ENCODE measurements around the gene ZFYVE1. TPM values are rescaled to one million over a fixed set of nuclear protein-coding genes. Genes with fewer than 3 reads are reported as not detected.

Gene ZFYVE1
- total RNA-seq, 1 experiment from 2014 or later = 14.2 TPM

- no peak overlapping the region for H2BK12ac ChIP-seq (ENCODE audit: insufficient read length, low read depth, low read length)
- no peak overlapping the region for H3K27ac Mint-ChIP-seq
- no peak overlapping the region for H3K18ac ChIP-seq (ENCODE audit: insufficient read length, low read depth, low read length)
- no peak overlapping the region for H3K9ac ChIP-seq (ENCODE audit: extremely low read depth, insufficient read length, low read length)
- H3K27me3 Mint-ChIP-seq (ENCODE audit: low read depth) = no peaks in the 10 kb centered on the region
- H3K79me2 ChIP-seq (ENCODE audit: insufficient read depth, low read length) = no peaks in the 10 kb centered on the region
- no peak overlapping the region for H3K27ac ChIP-seq (ENCODE audit: insufficient read length, low read depth, low read length)
- no peak overlapping the region for H3K56ac ChIP-seq (ENCODE audit: insufficient read length, low read depth, low read length)
- no peak overlapping the region for H2BK20ac ChIP-seq (ENCODE audit: low read depth, low read length, poor library complexity, severe bottlenecking)
- no peak overlapping the region for H3K4me2 ChIP-seq (ENCODE audit: insufficient read depth, insufficient read length, low read length)
- peaks cover 9% of the 10 kb centered on the region in 2 experiments for H3K4me1 Mint-ChIP-seq
- H2BK120ac ChIP-seq (ENCODE audit: low read depth, low read length, poor library complexity, severe bottlenecking) = no peak overlapping the region
- H2BK5ac ChIP-seq (ENCODE audit: insufficient read length, low read length) = no peak overlapping the region
- H3K36me3 Mint-ChIP-seq (ENCODE audit: insufficient read depth in 1 of 3, low read depth in 3 of 3) = peaks cover 4 to 23% (median 14%) of the 10 kb centered on the region in 3 experiments; a peak in 6 of 7 replicates
- no peak overlapping the region for H3K23ac ChIP-seq (ENCODE audit: insufficient read length, low read depth, low read length)
- H3K79me1 ChIP-seq (ENCODE audit: insufficient read depth, low read depth, low read length, poor library complexity, severe bottlenecking) = no peaks in the 10 kb centered on the region
- no peaks in the 10 kb centered on the region for H3K9me3 ChIP-seq (ENCODE audit: control insufficient read depth, low read depth, low read length)
- no peak overlapping the region for H4K91ac ChIP-seq (ENCODE audit: insufficient read length, low read depth, low read length)
- WGBS (ENCODE audit: extremely low coverage, insufficient read length, low lambda C conversion rate) = no CpG with 5 or more reads among the region's 3 CpGs
- no peak overlapping the region for H2AFZ ChIP-seq (ENCODE audit: low read length)
- no peak overlapping the region for H2BK15ac ChIP-seq (ENCODE audit: low read depth, low read length)
- no peak overlapping the region for H3K4me3 Mint-ChIP-seq
- H3K4ac ChIP-seq (ENCODE audit: low read depth, low read length) = no peak overlapping the region
- no peak overlapping the region for H3T11ph ChIP-seq (ENCODE audit: low read length)
- no peak overlapping the region for H3K14ac ChIP-seq (ENCODE audit: insufficient read depth, low read length)
- H4K8ac ChIP-seq (replicated peaks; ENCODE audit: insufficient read length, low read depth, low read length) = no peak overlapping the region
- no peaks in the 10 kb centered on the region for H3K23me2 ChIP-seq (ENCODE audit: insufficient read length, low read depth, low read length, poor library complexity, severe bottlenecking)
- H3K27me3 ChIP-seq (ENCODE audit: insufficient read depth, low read length) = no peaks in the 10 kb centered on the region
- no peak overlapping the region for H4K5ac ChIP-seq (ENCODE audit: insufficient read length, low read depth, low read length)
- no peak overlapping the region for H2AK5ac ChIP-seq (ENCODE audit: insufficient read length, low read length)
- no peak for DNase-seq
- no peak for TF ChIP-seq CTCF (conservative IDR thresholded peaks at IDR 0.05)
- no peaks in the 10 kb centered on the region for H3K9me3 Mint-ChIP-seq
- H4K20me1 ChIP-seq (ENCODE audit: control insufficient read depth, insufficient read depth, insufficient read length) = no peaks in the 10 kb centered on the region
- H3K4me1 ChIP-seq (ENCODE audit: insufficient read depth, low read length) = peaks cover 2% of the 10 kb centered on the region; the same call in 1 of the 2 replicates
These were observed 40.7 kb downstream of the ZFYVE1 start for GRCh38 chr14:72986214-72986613.
